Measurements from ENCODE around the gene RPN2. TPM values are rescaled to one million over a fixed set of nuclear protein-coding genes. Genes with fewer than 3 reads are reported as not detected.

Gene RPN2
- total RNA-seq, 1 donor from 2014 or later, result 237 TPM

DNA sequence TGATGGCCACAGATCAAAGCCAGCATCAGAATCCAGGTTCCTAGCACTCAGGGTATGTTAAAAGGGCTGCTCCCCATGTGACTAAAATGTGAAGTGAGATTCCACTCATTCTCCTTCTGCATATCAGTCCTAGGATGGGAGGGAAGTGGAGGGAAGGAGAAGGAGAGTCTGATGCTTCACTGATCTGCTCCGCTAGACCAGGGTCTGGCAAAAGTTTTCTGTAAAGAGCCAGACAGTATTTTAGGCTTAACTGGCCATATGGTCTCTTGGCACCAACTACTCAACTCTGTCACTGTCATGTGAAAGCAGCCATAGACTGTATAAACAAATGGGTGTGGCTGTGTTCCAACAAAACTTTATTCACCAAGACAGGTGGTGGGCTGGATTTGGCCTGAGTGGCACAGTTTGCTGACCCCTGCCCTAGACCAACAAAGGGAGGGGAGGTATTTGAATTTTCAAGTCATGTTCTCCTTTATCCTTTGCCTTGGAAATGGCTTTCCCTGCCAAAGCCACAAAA is 59.9 kb downstream of the RPN2 start:
- no peak for DNase-seq (ENCODE audit: low read depth)
- Histone ChIP-seq H3K36me3 (ENCODE audit: control insufficient read depth, insufficient read depth, low read length) (peaks cover 4% of the 10 kb centered on the region), H3K4me3 (ENCODE audit: low read depth, low read length) (no peak overlapping the region), H3K27me3 (ENCODE audit: control insufficient read depth, insufficient read depth, low read length) (no peaks in the 10 kb centered on the region)
- no peak for TF ChIP-seq CTCF (IDR thresholded peaks at IDR 0.05; ENCODE audit: insufficient read depth, low read length, poor library complexity, severe bottlenecking)

- Histone ChIP-seq H3K36me3 (ENCODE audit: control insufficient read depth, insufficient read depth, low read length) (peaks cover 4% of the 10 kb centered on the region), H3K27me3 (ENCODE audit: control insufficient read depth, insufficient read depth, low read length) (no peaks in the 10 kb centered on the region), H3K4me3 (ENCODE audit: low read depth, low read length) (no peak overlapping the region)
- no peak for DNase-seq (ENCODE audit: low read depth)
- no peak for TF ChIP-seq CTCF (IDR thresholded peaks at IDR 0.05; ENCODE audit: insufficient read depth, low read length, poor library complexity, severe bottlenecking)
These were observed 61.4 kb downstream of the RPN2 start for GRCh38 chr20:37240337-37241067.

DNA sequence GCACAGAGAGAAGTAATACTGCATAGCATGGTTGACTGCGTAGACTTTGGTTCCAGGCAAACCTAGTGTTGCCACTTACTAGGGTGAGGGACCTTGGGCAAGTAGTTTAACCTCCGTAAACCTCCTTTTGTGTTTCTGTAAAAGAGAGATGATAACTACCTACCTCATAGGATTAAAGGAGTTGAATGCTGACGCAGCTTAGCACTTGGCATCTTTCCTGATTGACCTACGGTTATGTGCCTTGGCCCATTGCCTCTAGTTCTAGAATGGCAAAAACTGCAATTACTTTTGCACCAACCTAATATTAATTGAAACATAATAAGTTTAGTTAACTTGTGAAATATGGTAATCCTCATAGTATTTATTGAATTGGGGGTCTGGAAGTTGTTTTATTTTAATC is 63.4 kb downstream of the RPN2 start:
- Histone ChIP-seq H3K36me3 (ENCODE audit: control insufficient read depth, insufficient read depth, low read length) (peaks cover 1% of the 10 kb centered on the region), H3K27me3 (ENCODE audit: control insufficient read depth, insufficient read depth, low read length) (no peaks in the 10 kb centered on the region), H3K4me3 (ENCODE audit: low read depth, low read length) (no peak overlapping the region)
- no peak for TF ChIP-seq CTCF (IDR thresholded peaks at IDR 0.05; ENCODE audit: insufficient read depth, low read length, poor library complexity, severe bottlenecking)
- DNase-seq (ENCODE audit: low read depth), result no peak

DNA sequence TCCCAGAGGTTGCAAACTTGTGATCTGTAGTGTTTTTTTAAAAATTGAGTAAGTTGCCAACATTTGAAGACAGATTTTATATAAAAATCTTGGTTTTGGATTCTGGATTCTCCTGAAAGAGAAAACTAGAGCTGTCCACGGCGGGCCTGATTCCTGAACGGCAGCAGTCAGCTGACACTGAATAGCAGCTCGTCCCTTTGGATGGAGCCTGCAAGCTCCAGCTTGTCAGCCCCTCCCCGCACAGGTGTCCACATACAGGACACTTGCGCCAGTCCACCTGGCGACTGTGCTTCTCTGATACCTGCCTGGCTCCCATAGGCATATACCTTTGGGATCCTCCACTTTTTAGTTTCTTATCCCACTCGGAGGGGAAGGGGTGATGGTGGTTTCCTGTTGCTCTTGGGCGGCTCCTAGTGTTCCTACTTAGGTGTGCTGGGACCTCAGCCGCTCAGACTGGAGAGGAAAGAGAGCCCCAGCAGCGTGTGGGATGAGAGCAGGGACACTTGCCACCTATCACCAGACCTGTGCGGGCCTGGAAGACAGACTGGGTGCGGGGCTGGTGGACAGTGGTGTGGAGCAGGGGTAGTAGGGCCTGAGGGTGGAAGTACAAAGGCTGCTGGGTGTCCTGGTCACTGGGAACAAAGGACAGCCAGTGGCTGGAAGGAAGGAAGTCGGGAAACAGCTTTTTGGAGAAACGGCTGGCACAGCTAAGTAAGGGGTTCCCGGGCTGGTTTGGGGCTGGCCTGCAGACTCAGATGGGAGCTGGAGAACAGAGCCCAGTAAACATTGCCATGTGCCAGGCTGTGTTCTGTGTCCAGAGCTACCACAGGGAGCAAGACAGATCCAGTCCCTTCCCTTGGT is 64.2 kb downstream of the RPN2 start:
- no peak for TF ChIP-seq CTCF (IDR thresholded peaks at IDR 0.05; ENCODE audit: insufficient read depth, low read length, poor library complexity, severe bottlenecking)
- H3K36me3 ChIP-seq (ENCODE audit: control insufficient read depth, insufficient read depth, low read length), result peaks cover 1% of the 10 kb centered on the region
- no peak overlapping the region for H3K4me3 ChIP-seq (ENCODE audit: low read depth, low read length)
- DNase-seq (ENCODE audit: low read depth), result no peak
- H3K27me3 ChIP-seq (ENCODE audit: control insufficient read depth, insufficient read depth, low read length), result no peaks in the 10 kb centered on the region

DNA sequence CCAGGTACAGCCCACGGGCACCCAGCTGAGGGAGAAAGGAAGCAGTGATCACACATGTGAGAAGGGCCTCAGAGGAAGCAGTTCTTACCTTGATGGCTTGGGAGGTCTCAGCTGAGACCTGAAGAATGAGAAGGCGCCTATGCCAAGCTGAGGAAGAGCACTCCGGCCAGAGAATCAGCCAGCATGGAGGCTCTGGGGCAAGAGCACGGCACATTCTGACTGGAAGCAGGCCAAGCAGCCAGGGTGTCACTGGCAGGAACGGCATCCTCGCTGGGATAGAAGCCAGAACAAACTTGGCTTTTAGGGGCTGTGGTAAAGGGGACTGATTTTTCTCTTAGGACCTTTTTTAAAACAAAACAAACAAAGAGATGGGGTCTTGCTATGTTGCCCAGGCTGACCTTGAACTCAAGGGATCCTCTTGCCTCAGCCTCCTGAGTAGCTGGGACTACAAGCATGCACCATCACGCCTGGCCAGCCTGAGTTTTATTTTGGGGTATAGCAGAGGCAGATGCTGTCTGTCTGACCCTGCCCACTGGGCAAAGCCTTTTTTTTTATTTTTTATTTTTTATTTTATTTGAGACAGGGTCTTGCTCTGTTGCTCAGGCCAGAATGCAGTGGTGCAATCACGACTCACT is 64.9 kb downstream of the RPN2 start:
- Histone ChIP-seq H3K36me3 (ENCODE audit: control insufficient read depth, insufficient read depth, low read length) (peaks cover 1% of the 10 kb centered on the region), H3K4me3 (ENCODE audit: low read depth, low read length) (no peak overlapping the region), H3K27me3 (ENCODE audit: control insufficient read depth, insufficient read depth, low read length) (no peaks in the 10 kb centered on the region)
- no peak for DNase-seq (ENCODE audit: low read depth)
- no peak for TF ChIP-seq CTCF (IDR thresholded peaks at IDR 0.05; ENCODE audit: insufficient read depth, low read length, poor library complexity, severe bottlenecking)

All from kidney epithelial cell (primary cell).